ENCODE results near the gene SLC17A9.

DNA sequence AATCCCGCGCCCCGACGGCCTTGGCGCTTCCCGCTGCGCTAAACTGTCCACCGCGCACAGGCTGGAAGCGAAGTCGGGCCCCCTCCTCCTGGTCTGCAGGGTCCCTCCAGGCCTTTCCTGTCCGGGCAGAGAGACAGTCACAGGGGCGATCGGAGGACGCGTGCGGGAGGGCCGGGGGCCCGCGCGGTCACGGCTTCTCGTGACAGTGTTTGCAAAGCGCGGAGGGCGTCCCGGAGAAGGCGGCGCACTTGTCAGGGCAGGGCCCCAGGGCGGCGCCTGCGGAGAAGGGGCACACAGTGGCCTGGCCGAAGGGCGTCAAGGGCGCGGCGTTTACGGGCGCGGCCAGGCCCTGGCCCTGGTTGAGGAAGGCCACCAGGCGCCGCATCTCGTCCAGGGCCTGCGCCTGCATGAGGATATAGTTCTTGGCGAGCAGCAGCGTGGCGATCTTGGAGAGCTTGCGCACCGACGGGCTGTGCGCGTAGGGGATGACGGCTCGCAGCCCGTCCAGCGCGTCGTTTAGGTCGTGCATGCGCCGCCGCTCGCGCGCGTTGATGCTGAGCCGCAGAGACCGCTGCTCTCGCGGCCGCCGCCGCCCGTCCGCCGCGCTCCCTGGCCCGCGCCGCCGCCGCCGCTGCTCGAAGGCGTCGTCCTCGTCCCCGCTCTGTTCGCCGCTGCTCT lies 53.5 kb downstream of the SLC17A9 start:
- TF ChIP-seq POLR2A (IDR thresholded peaks at IDR 0.05), result no peak
- TF ChIP-seq, protein P1, sequence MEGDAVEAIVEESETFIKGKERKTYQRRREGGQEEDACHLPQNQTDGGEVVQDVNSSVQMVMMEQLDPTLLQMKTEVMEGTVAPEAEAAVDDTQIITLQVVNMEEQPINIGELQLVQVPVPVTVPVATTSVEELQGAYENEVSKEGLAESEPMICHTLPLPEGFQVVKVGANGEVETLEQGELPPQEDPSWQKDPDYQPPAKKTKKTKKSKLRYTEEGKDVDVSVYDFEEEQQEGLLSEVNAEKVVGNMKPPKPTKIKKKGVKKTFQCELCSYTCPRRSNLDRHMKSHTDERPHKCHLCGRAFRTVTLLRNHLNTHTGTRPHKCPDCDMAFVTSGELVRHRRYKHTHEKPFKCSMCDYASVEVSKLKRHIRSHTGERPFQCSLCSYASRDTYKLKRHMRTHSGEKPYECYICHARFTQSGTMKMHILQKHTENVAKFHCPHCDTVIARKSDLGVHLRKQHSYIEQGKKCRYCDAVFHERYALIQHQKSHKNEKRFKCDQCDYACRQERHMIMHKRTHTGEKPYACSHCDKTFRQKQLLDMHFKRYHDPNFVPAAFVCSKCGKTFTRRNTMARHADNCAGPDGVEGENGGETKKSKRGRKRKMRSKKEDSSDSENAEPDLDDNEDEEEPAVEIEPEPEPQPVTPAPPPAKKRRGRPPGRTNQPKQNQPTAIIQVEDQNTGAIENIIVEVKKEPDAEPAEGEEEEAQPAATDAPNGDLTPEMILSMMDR (IDR thresholded peaks at IDR 0.05 in 8 of 11, conservative IDR thresholded peaks at IDR 0.05 in 3 of 11), result no peak

All from spleen (tissue), 7 donors.